Hepatocyte (in vitro differentiated cells): ENCODE results near the gene FDCSP. TPM values are rescaled to one million over a fixed set of nuclear protein-coding genes. Genes with fewer than 3 reads are reported as not detected.
A peak's percentile ranks its signal among the peaks of the same experiment; 100 is the strongest.
"Not testable (repeated sequence)": the region's sequence is repeated elsewhere in the genome, so short reads cannot be mapped to it uniquely, and the experiment has no call there.

Experiments
- DNase-seq: peaks from one replicate; pipeline ENCODE4 v3.0.0-alpha.2; 2016; ENCODE audit warnings: low spot score
- H2AFZ ChIP-seq: fragments of 200-600 bp; sonication (generic); 2 replicates; pipeline ENCODE4 v1.6.0; 2016; ENCODE audit warnings: antibody characterized with exemption, mild to moderate bottlenecking
- H3K27ac ChIP-seq: fragments of 200-600 bp; sonication (generic); 2 replicates; pipeline ENCODE4 v1.5.1; 2016; ENCODE audit warnings: mild to moderate bottlenecking
- H3K27me3 ChIP-seq: fragments of 200-600 bp; sonication (generic); 2 replicates; pipeline ENCODE4 v1.6.1; 2016
- H3K36me3 ChIP-seq: fragments of 200-600 bp; sonication (generic); replicated peaks from 2 replicates; pipeline ENCODE4 v1.5.1; 2016; ENCODE audit warnings: low read depth; ENCODE audit not compliant: insufficient read depth
- H3K4me1 ChIP-seq: fragments of 200-600 bp; sonication (generic); 2 replicates; pipeline ENCODE4 v1.5.1; 2016; ENCODE audit warnings: mild to moderate bottlenecking, moderate library complexity; ENCODE audit not compliant: insufficient read depth
- H3K4me2 ChIP-seq: fragments of 200-600 bp; sonication (generic); 2 replicates; pipeline ENCODE4 v1.6.0; 2016
- H3K4me3 ChIP-seq: fragments of 200-600 bp; sonication (generic); 2 replicates; pipeline ENCODE4 v1.5.1; 2016; ENCODE audit warnings: mild to moderate bottlenecking
- H3K79me2 ChIP-seq: fragments of 200-600 bp; sonication (generic); 2 replicates; pipeline ENCODE4 v1.6.0; 2017; ENCODE audit warnings: mild to moderate bottlenecking
- H3K9me2 ChIP-seq: fragments of 200-600 bp; sonication (generic); replicated peaks from 2 replicates; pipeline ENCODE4 v1.6.0; 2017; ENCODE audit warnings: mild to moderate bottlenecking; ENCODE audit not compliant: insufficient read depth
- H3K9me3 ChIP-seq: fragments of 200-600 bp; sonication (generic); 2 replicates; pipeline ENCODE4 v1.5.1; 2016; ENCODE audit warnings: low read depth, mild to moderate bottlenecking
- H4K20me1 ChIP-seq: fragments of 200-600 bp; sonication (generic); 2 replicates; pipeline ENCODE4 v1.6.0; 2016; ENCODE audit warnings: mild to moderate bottlenecking; ENCODE audit not compliant: insufficient read depth, poor library complexity, severe bottlenecking
- CTCF ChIP-seq: fragments of 200-600 bp; sonication (generic); IDR thresholded peaks from 2 replicates; pipeline ENCODE4 v1.5.1; 2016; ENCODE audit warnings: antibody characterized with exemption, mild to moderate bottlenecking; ENCODE audit not compliant: poor library complexity
- EZH2 ChIP-seq: fragments of 200-600 bp; sonication (generic); IDR thresholded peaks from 2 replicates; pipeline ENCODE4 v1.6.1; 2016; ENCODE audit warnings: antibody characterized with exemption, mild to moderate bottlenecking, borderline replicate concordance
- EZH2phosphoT487 ChIP-seq: fragments of 200-600 bp; sonication (generic); IDR thresholded peaks from one replicate; pipeline ENCODE4 v1.6.1; 2018; ENCODE audit warnings: antibody characterized with exemption, mild to moderate bottlenecking, low read depth, moderate library complexity; ENCODE audit not compliant: unreplicated experiment, severe bottlenecking
- WGBS: methylation state at CpG from one replicate; pipeline ENCODE4 v1.1.6; 2016; ENCODE audit warnings: low lambda C conversion rate; ENCODE audit errors: missing lambda C conversion rate; 5-methylcytosine and 5-hydroxymethylcytosine counted together
- polyA plus RNA-seq: library from polyadenylated mRNA; unstranded; fragments of >200 nt; fragmentation: Nextera tagmentation; extraction: Ambion mirVana; gene quantifications from 2 replicates; pipeline ENCODE4 v1.2.1, GENCODE V29; 2016
- total RNA-seq: library from RNA; depleted of rRNA; stranded (reverse); fragments of >200 nt; gene quantifications from 2 replicates; pipeline ENCODE4 v1.2.3, GENCODE V29; 2014

Gene FDCSP
- total and polyA plus RNA-seq, 2 experiments from 2014 or later: not detected

- no peak for TF ChIP-seq EZH2
- Histone ChIP-seq H3K79me2 (no peaks in the 10 kb centered on the region), H3K9me2 (no peaks in the 10 kb centered on the region), H3K4me3 (no peak overlapping the region), H2AFZ (peak overlapping the region; percentile 14), H3K36me3 (no peaks in the 10 kb centered on the region), H3K27me3 (no peaks in the 10 kb centered on the region), H3K9me3 (no peaks in the 10 kb centered on the region), H3K4me2 (peak overlapping the region; percentile 38), H3K4me1 (peaks cover 12% of the 10 kb centered on the region), H3K27ac (peak overlapping the region; percentile 36), H4K20me1 (no peaks in the 10 kb centered on the region)
- peak; percentile 38 for DNase-seq
- WGBS: 51% methylated on average over 2 of the region's 2 CpGs
Observed at GRCh38 chr4:70197842-70198241, 28.1 kb upstream of the FDCSP start.

DNA sequence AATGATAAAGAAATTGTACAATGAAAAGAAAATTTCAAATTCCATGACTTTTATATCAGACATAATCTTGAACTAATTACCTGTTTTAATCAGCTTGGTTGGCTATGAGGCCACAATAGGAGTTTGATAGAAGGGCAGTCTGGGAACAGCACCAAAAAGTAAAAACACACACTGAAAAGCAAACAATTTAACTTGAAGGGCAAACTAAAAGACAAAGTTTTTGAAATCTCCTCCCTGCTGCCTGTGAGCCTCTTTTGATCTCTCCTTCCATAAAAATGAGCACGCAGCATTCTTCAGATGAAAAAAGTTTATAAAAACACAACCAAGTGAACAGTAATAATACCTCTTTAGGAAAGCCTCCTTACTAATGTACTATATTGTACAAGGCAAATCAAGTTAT is 22.3 kb upstream of the FDCSP start:
- no peaks in the 10 kb centered on the region for H3K9me3 ChIP-seq
- peaks cover 2% of the 10 kb centered on the region for H3K4me1 ChIP-seq
- no peaks in the 10 kb centered on the region for H4K20me1 ChIP-seq
- WGBS: 39% methylated on average over 1 of the region's 1 CpG
- no peak overlapping the region for H3K4me3 ChIP-seq
- no peaks in the 10 kb centered on the region for H3K79me2 ChIP-seq
- H3K36me3 ChIP-seq: no peaks in the 10 kb centered on the region
- H3K4me2 ChIP-seq: no peak overlapping the region
- DNase-seq: no peak
- no peaks in the 10 kb centered on the region for H3K9me2 ChIP-seq
- H3K27me3 ChIP-seq: no peaks in the 10 kb centered on the region
- H2AFZ ChIP-seq: no peak overlapping the region
- H3K27ac ChIP-seq: no peak overlapping the region
- TF ChIP-seq CTCF: no peak
- no peak for TF ChIP-seq EZH2phosphoT487
- TF ChIP-seq EZH2: no peak

- H3K4me1 ChIP-seq, H4K20me1 ChIP-seq, H3K9me2 ChIP-seq, H3K9me3 ChIP-seq, DNase-seq, H3K27me3 ChIP-seq, H3K79me2 ChIP-seq, H2AFZ ChIP-seq, H3K27ac ChIP-seq, H3K4me2 ChIP-seq, H3K36me3 ChIP-seq, H3K4me3 ChIP-seq: not testable (repeated sequence)
- WGBS: 84% methylated on average over 4 of the region's 4 CpGs
Observed at GRCh38 chr4:70212752-70213151, 13.2 kb upstream of the FDCSP start.

- not testable (repeated sequence) for H3K9me2 ChIP-seq, H3K4me3 ChIP-seq, H3K4me2 ChIP-seq, H3K79me2 ChIP-seq, H4K20me1 ChIP-seq, H3K9me3 ChIP-seq, H2AFZ ChIP-seq, H3K27ac ChIP-seq, H3K36me3 ChIP-seq, DNase-seq, H3K4me1 ChIP-seq, H3K27me3 ChIP-seq
Observed at GRCh38 chr4:70216109-70216508, 9.8 kb upstream of the FDCSP start.

DNA sequence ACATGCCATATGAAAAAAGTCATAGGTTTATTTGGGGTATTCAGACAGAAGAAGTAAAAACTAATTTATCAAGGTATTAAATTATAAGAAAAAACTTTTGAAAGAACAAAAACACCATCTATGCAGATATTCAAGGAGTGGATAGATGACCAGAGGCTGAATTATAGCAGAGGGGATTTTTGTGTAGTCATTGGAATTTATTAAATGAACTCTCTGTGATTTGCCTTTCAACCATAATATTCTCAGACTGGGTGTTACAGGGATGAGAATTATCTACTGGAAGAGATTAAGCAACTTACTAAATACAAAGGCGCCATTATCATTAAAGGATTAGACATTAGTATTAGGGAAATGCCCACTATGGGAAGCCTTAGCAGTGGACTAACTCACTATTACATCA is 9.4 kb upstream of the FDCSP start:
- not testable (repeated sequence) for H3K27ac ChIP-seq, H3K79me2 ChIP-seq, H3K27me3 ChIP-seq, H3K4me1 ChIP-seq, H2AFZ ChIP-seq, H3K4me3 ChIP-seq, H3K9me3 ChIP-seq, H3K4me2 ChIP-seq, H4K20me1 ChIP-seq, H3K36me3 ChIP-seq, DNase-seq, H3K9me2 ChIP-seq
- WGBS: 96% methylated on average over 1 of the region's 1 CpG

DNA sequence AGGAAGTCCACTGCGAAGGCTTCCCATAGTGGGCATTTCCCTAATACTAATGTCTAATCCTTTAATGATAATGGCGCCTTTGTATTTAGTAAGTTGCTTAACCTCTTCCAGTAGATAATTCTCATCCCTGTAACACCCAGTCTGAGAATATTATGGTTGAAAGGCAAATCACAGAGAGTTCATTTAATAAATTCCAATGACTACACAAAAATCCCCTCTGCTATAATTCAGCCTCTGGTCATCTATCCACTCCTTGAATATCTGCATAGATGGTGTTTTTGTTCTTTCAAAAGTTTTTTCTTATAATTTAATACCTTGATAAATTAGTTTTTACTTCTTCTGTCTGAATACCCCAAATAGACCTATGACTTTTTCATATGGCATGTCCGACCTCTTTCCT is 4.5 kb upstream of the FDCSP start:
- not testable (repeated sequence) for H3K79me2 ChIP-seq, DNase-seq, H3K9me2 ChIP-seq, H3K27me3 ChIP-seq, H3K4me1 ChIP-seq, H2AFZ ChIP-seq, H3K27ac ChIP-seq, H3K9me3 ChIP-seq, H3K4me2 ChIP-seq, H3K36me3 ChIP-seq, H4K20me1 ChIP-seq, H3K4me3 ChIP-seq
- 97% methylated on average over 3 of the region's 3 CpGs for WGBS

- not testable (repeated sequence) for H3K36me3 ChIP-seq, H3K27me3 ChIP-seq, H4K20me1 ChIP-seq, H3K27ac ChIP-seq, H3K79me2 ChIP-seq, H3K9me2 ChIP-seq, H3K9me3 ChIP-seq, H3K4me2 ChIP-seq, DNase-seq, H2AFZ ChIP-seq, H3K4me3 ChIP-seq, H3K4me1 ChIP-seq
Observed at GRCh38 chr4:70221818-70222217, 4.1 kb upstream of the FDCSP start.
